Measurements from ENCODE around the gene ATRIP.
A peak's percentile ranks its signal among the peaks of the same experiment; 100 is the strongest.

ATRIP gene

DNA sequence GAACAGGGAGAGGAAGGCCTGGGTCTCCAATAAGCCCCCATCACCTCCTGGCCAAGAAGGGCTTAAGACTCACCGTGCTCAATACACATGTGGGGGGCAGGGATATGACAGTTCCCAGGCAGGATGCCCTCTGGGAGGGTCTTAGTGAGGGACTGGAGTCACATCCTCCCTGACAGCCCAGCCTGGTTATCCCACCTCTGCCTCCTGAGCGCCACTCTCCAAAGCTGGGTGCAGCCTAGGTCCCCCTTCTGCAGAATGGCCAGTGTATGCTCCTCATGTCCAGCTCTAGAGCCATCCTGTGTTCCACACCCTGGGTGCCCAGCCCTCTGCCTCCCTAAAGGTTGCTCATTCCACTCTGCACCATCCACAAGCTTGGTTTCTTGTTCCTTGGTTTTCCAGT, 58.6 kb downstream of the ATRIP start:
- DNase-seq = no peak

DNA sequence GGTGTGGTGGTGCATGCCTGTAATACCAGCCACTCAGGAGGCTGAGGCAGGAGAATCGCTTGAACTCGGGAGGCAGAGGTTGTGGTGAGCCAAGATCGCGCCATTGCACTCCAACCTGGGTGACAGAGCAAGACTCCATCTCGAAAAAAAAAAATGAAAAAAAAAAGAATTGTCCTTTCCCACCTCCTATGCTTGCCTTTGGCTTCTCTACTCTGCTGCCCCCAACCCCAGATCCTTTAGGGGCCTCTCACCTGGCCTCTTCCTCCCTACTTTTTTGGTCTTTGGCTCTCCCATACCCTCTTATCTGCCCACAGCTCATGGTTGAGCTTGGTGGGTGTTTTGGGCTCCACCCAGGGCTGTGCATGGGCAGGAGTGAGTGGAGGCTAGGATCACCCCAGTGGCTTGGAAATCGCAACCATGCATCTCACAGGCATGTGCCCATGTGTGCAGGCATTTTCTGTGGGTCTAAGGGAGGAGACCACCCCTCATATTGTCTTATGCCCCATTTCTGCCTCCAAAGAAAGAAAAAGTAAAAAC, 59.5 kb downstream of the ATRIP start:
- no peak for DNase-seq

DNA sequence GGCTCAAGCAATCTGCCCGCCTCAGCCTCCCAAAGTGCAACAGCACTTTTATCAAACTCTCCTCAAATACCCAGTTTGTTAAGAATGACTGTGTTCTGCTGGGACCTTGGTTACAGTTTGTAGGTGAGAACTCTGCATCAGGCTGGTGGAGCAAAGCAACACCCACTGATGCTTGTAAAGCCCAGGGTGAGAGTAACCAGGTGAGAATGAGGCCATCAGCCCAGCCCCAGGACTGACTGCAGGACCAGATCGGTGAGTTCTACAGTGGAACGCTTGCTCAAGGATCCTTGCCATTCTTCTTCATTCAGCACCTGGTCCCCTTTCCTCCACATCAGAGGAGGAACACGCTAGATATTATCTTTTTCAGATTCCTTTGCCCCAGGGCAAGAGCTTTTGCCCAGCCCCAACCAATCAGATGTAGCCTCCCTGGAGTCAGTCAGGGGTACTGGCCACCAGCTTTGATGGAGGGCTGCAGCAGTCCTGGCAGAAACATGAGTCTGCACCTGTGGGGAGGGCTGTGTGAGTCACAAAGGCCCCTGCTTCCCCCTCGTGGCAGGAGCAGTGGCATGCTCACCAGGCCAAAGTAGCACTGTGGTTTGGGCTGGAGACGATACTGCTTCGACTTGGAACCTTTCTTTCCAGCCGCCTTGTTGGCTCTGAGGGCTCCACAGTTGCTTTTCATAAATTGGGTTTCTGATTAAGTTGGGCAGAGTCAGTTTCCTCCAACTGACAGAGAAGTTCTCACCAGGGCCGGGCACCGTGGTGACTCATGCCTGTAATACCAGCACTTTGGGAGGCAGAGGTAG, 60.9 kb downstream of the ATRIP start:
- DNase-seq = peak; percentile 53

DNA sequence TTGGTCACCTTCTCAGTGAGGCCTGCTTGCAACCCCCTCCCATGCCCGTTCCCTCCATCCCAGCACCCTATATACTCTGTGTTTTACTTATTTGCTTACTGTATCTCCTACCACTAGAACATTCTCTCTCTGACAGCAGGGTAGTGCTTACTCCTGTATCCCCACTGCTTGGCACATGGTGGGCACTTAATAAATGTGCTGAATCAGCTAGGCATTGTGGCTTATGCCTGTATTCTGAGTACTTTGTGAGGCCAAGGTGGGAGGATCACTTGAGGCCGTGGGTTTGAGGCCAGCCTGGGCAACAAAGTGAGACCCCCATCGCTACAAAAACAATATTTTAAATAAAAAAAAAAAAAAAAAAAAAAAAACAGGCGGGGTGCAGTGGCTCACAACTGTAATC, 65.0 kb downstream of the ATRIP start:
- DNase-seq = no peak

DNA sequence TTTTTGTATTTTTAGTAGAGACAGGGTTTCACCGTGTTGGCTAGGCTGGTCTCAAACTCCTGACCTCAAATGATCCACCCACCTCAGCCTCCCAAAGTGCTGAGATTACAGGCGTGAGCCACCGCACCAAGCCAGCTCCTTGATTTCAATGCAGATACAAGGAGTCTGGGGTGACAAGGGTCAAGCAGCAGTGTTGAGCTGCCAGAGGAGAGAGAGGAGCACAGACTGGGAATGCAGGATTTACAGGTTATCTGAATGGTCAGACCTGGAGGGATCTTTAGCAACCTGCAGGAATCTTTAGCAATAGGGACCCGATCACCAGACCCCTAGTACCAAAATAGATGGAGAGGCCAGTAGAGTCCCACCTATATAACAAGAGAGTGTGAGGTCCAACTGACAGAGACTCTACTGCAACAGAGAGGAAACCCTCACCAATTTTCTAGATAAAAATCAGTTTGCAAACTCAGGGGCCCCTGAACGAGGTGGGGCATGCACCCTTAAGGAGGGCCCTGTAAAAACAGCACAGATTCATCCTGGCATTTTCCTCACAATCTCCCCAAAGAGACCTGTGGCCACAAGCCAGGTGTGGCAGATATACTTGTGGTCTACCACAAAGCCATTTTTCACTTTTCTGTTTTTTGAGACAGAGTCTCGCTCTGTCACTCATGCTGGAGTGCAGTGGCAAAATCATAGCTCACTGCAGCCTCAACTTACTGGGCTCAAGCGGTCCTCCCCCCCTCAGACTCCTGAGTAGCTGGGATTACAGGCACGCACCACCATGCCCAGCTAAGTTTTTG, 68.1 kb downstream of the ATRIP start:
- DNase-seq = no peak
